G401.6 (cell line): ENCODE measurements around the gene ITIH5.
"Not testable (repeated sequence)": the region's sequence is repeated elsewhere in the genome, so short reads cannot be mapped to it uniquely, and the experiment has no call there.

ENCODE experiments used
- FAIRE-seq: peaks from 2 replicates; lab custom pipeline; 2012; peaks lifted over from hg19 to GRCh38; lab: Jason Lieb, UNC

ITIH5 gene

GRCh38 chr10:7666253-7667023 lies at the start of gene ITIH5:
Gene ITIH5, minus strand, starts transcription at chr10:7666966. Its CDS starts 74 bp downstream, at chr10:7666892.
- no peak for FAIRE-seq

GRCh38 chr10:7715515-7715914 lies 48.7 kb upstream of the ITIH5 start:
- no peak for FAIRE-seq

- FAIRE-seq: not testable (repeated sequence)
These were observed 44.3 kb upstream of the ITIH5 start for GRCh38 chr10:7711075-7711474.

GRCh38 chr10:7710446-7710845 lies 43.7 kb upstream of the ITIH5 start:
- FAIRE-seq: no peak

- FAIRE-seq: no peak
These were observed 42.1 kb upstream of the ITIH5 start for GRCh38 chr10:7708832-7709231.

- no peak for FAIRE-seq
These were observed 41.3 kb upstream of the ITIH5 start for GRCh38 chr10:7707858-7708622.

- FAIRE-seq: no peak
These were observed 40.3 kb upstream of the ITIH5 start for GRCh38 chr10:7707102-7707501.

- FAIRE-seq: no peak
These were observed 39.8 kb upstream of the ITIH5 start for GRCh38 chr10:7706534-7707073.

GRCh38 chr10:7705341-7705740 lies 38.6 kb upstream of the ITIH5 start:
- FAIRE-seq: no peak

- FAIRE-seq: no peak
These were observed 37.6 kb upstream of the ITIH5 start for GRCh38 chr10:7704071-7705016.

- FAIRE-seq: no peak
These were observed 36.4 kb upstream of the ITIH5 start, which contains the start of gene ITIH2 for GRCh38 chr10:7703140-7703539. Gene ITIH2, plus strand, starts transcription at chr10:7703316. Its CDS starts 119 bp downstream, at chr10:7703435.

- FAIRE-seq: no peak
These were observed 35.6 kb upstream of the ITIH5 start for GRCh38 chr10:7702288-7702812.

- FAIRE-seq: no peak
These were observed 34.5 kb upstream of the ITIH5 start for GRCh38 chr10:7701158-7701742.

- FAIRE-seq: no peak
These were observed 33.9 kb upstream of the ITIH5 start for GRCh38 chr10:7700577-7701125.

GRCh38 chr10:7697426-7697825 lies 30.7 kb upstream of the ITIH5 start:
- FAIRE-seq: no peak

- no peak for FAIRE-seq
These were observed 29.8 kb upstream of the ITIH5 start for GRCh38 chr10:7696545-7696944.

GRCh38 chr10:7693194-7693593 lies 26.4 kb upstream of the ITIH5 start:
- FAIRE-seq: not testable (repeated sequence)

GRCh38 chr10:7692368-7692767 lies 25.6 kb upstream of the ITIH5 start:
- FAIRE-seq: not testable (repeated sequence)

- FAIRE-seq: not testable (repeated sequence)
These were observed 24.3 kb upstream of the ITIH5 start for GRCh38 chr10:7690885-7691597.

GRCh38 chr10:7689591-7689990 lies 22.8 kb upstream of the ITIH5 start:
- no peak for FAIRE-seq
